GM21447 (cell line): ENCODE results near the gene IP6K1.
"Not testable (repeated sequence)": the region's sequence is repeated elsewhere in the genome, so short reads cannot be mapped to it uniquely, and the experiment has no call there.

Source experiments
- ATAC-seq: cut with Tn5 transposase; IDR thresholded peaks from one replicate; pipeline ENCODE4 v1.9.1; 2021; ENCODE audit not compliant: unreplicated experiment

The IP6K1 gene

DNA sequence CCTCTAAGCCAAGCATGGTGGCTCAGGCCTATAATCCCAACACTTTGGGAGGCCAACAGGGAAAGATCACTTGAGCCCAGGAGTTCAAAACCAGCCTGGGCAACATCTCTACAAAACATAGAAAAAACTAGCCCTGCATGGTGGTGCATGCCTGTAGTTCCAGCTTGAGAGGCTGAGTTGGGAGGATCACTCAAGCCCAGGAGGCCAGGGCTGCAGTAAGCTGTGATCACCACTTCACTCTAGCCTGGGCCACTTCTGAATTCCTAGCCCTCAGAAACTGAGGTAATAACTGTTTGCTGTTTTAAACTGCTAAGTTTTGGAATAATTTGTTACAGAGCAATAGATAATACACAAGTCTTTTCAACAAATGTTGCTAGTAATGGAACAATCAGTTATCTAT lies 16.4 kb downstream of the IP6K1 start:
- ATAC-seq, result no peak

DNA sequence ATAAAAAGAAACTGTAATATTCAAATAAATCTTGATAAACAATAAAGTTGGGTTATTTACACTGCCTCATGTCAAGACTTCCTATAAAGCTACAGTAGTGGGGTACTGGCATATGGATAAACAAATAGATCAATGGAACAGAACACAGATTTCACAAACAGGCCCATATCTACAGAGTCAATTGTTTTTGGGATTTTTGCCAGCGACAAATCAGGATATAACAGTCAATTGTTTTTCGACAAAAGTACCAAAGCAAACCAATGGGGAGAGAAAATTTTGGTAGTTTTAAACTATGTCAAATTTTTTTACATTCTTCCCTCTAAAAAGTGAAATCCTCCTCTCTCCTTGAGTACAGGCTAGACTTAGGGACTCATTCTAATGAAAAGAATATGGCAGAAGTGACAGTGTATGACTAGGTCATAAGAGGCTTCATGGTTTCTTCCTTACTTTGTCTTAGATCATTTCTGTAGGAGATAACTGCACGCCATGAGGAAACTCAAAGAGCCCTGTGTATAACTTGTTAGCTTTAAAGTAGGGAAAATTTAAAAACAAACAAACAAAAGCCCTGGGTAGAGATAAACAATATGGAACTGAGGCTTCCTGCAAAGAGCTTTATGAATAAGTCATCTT lies 16.9 kb downstream of the IP6K1 start:
- no peak for ATAC-seq

DNA sequence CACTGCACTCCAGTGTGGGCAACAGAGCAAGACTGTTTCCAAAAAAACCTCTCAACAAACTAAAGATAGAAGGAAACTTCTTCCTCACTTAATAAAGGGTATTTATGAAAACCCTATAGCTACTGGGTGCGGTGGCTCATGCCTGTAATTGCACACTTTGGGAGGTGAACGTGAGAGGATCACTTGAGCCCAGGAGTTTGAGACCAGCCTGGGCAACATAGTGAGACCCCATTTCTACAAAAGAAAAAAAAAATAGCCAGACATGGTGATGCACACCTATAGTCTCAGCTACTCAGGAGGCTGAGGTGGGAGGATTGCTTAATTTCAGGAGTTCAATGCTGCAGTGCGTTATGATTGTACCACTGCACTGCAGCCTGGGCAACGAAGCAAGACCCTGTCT lies 22.4 kb downstream of the IP6K1 start:
- no peak for ATAC-seq

- ATAC-seq, result no peak
These were observed 24.7 kb downstream of the IP6K1 start for GRCh38 chr3:49761661-49762060.

DNA sequence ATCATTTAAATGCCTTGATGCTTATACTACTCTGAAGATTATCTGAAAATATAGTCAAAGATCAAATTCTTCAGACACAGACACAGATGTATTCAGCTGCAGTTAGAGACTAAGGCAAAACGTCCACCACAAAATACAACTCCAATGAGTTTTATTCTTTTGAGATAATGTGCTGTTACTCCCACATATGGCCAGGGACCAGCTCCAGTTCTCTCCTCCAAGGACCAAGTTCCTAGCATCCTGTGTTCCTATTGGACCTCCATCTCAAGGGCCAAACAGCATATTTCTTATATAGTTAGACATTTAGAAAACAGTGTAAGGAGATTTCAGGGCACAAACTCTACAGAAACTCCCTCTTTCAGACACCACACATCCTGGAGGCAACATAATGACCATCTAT lies 27.1 kb downstream of the IP6K1 start:
- ATAC-seq, result no peak

GRCh38 chr3:49757197-49757596 lies 29.1 kb downstream of the IP6K1 start:
- ATAC-seq, result no peak

GRCh38 chr3:49756036-49756435 lies 30.3 kb downstream of the IP6K1 start:
- no peak for ATAC-seq

DNA sequence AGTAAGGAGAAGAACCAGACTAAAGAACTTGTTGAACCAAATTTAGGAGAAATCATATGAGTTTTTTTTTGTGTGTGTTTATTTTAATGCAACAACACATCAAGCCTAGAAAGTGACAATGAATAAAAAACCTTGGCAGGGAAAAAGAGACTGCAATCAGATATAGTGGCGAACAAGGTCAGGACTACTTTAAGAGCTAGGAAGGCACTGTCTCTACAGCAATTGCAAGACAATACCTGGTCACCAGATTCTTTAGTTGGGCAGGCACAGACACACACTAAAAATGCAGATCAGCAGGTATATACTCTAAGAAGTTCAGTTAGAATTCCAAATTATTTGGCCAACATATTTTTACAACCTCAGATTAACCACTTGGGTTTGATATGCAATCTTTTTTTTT lies 31.8 kb downstream of the IP6K1 start:
- no peak for ATAC-seq

GRCh38 chr3:49751501-49751900 lies 34.8 kb downstream of the IP6K1 start:
- ATAC-seq, result no peak

GRCh38 chr3:49750056-49750455 lies 36.3 kb downstream of the IP6K1 start:
- no peak for ATAC-seq

DNA sequence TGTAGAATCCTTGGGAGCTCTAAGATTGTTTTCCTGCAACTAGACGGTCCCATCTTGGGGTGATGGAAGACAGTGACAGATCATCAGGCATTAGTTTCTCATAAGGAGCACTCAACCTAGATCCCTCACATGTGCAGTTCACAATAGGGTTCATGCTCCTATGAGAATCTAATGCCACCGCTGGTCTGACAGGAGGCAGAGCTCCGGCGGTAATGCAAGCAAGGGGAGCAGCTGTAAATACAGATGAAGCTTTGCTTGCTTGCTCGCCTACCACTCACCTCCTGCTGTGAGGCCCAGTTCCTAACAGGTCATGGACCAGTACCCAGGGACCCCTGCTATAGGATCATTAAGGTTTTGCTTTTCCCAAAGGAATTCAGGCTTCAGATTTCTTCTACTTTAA lies 37.5 kb downstream of the IP6K1 start:
- not testable (repeated sequence) for ATAC-seq

- no peak for ATAC-seq
These were observed 38.4 kb downstream of the IP6K1 start for GRCh38 chr3:49747792-49748480.

DNA sequence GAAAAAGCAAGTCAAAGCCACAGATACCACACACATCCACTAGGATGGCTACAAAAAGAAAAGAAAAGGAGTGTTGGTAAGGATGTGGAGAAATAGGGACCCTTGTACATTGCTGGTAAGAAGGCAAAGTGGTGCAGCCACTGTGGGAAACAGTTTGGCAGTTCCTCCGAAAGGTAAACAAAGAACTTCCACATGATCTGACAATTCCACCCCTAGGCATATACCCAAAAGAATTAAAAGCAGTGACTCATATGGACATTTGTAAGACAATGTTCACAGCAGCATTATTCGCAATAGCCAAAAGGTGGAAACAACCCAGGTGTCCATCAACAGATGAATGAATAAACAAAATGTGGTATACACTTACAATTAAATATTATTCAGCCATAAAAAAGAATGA lies 40.4 kb downstream of the IP6K1 start:
- no peak for ATAC-seq

- ATAC-seq, result no peak
These were observed 45.9 kb downstream of the IP6K1 start for GRCh38 chr3:49740427-49740826.

DNA sequence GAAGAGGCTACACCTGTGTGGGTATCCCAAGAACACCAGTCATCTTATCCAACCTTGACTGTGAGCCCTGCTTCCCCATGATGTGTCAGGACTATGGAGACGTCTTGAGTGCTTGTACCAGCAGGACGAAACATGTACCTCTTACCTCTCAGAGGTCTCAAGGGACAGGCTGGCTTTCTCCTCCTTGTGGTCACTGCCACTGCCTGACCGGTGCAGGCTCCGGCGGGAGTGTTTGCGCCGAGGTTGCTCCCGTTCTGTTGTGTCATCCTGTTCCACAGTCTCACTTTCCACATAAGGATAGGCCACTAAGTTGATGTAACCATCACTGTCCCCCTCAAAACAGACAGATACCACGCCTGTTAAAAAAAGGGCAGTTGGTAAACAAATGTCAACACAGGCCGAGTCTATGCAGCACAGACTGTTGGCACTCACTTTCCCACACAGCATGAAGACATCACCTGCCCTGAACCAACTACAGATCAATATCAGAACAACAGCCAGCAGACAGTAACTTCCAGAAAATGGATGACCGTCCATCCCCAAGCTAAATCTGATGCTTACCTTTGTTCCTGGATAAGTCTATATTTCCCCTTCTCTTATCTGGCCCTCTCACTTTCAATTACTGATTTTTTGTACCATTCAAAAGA lies 48.2 kb downstream of the IP6K1 start:
- ATAC-seq, result no peak

GRCh38 chr3:49734752-49735151 lies 51.6 kb downstream of the IP6K1 start:
- ATAC-seq, result no peak

- ATAC-seq, result no peak
These were observed 52.8 kb downstream of the IP6K1 start for GRCh38 chr3:49733551-49733950.

DNA sequence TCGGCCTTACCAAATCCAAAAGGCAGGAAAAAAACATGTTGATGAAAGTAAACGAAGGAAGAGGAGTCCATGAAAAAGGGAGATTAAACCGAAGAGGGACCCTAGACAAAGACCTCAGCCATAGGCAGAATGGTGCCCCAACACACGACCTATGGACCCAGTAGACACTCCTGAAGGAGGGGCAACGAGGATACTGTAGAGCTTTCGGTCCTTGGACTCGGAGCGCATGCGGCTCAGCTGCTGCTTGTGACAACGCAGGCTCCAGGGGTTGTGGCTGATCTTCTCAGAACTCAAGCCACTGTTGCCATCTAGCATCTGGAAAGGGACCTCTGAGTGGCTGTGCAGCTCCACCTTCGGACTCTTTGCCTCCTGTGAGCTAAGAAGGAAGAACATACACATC lies 53.7 kb downstream of the IP6K1 start:
- no peak for ATAC-seq

GRCh38 chr3:49729966-49730609 lies 56.3 kb downstream of the IP6K1 start:
- no peak for ATAC-seq

GRCh38 chr3:49727924-49728361 lies 58.4 kb downstream of the IP6K1 start:
- ATAC-seq, result no peak

GRCh38 chr3:49727154-49727923 lies 59.0 kb downstream of the IP6K1 start:
- no peak for ATAC-seq
